SK-N-MC (cell line): Measurements from ENCODE around the gene TRIM8.

Source experiments
- DNase-seq: peaks from one replicate; pipeline ENCODE4 v3.0.0-alpha.2; 2011; ENCODE audit warnings: low read depth, low spot score
- H3K27ac ChIP-seq: fragments of 200-600 bp; sonication (generic); 2 replicates; pipeline ENCODE4 v1.5.1; 2016; ENCODE audit warnings: mixed run types
- H3K36me3 ChIP-seq: fragments of 200-600 bp; sonication (generic); 2 replicates; pipeline ENCODE4 v1.6.1; 2017; ENCODE audit warnings: antibody characterized with exemption, low read length, mixed read lengths; ENCODE audit not compliant: insufficient read depth
- H3K4me3 ChIP-seq: fragments of 200-600 bp; sonication (generic); 2 replicates; pipeline ENCODE4 v1.5.1; 2016
- H3K9ac ChIP-seq: fragments of 200-600 bp; sonication (generic); 2 replicates; pipeline ENCODE4 v1.8.0; 2017; ENCODE audit warnings: mixed run types, mixed read lengths; ENCODE audit not compliant: insufficient read length
- H3K9me3 ChIP-seq: fragments of 200-600 bp; sonication (generic); 2 replicates; pipeline ENCODE4 v1.6.1; 2017; ENCODE audit warnings: low read depth, mild to moderate bottlenecking, antibody characterized with exemption, low read length, moderate library complexity, mixed read lengths
- EZH2 ChIP-seq: fragments of 200-600 bp; sonication (generic); IDR thresholded peaks from one replicate; pipeline ENCODE4 v1.6.1; 2017; ENCODE audit warnings: antibody characterized with exemption
- FOXP2 ChIP-seq: optimal IDR thresholded peaks from 2 replicates; pipeline ENCODE3; 2011; ENCODE audit warnings: mild to moderate bottlenecking, moderate library complexity; ENCODE audit not compliant: insufficient read depth; ENCODE audit errors: extremely low read length, control extremely low read depth
- POLR2AphosphoS5 ChIP-seq: IDR thresholded peaks from 2 replicates; pipeline ENCODE4 v1.6.1; 2012; ENCODE audit warnings: mild to moderate bottlenecking, low read depth, low read length, borderline replicate concordance

Gene TRIM8

GRCh38 chr10:102620138-102620590 lies 24.1 kb upstream of the TRIM8 start:
- Histone ChIP-seq H3K9ac (no peak overlapping the region), H3K4me3 (no peak overlapping the region), H3K36me3 (no peaks in the 10 kb centered on the region; the same call in 1 of the 2 replicates), H3K9me3 (no peaks in the 10 kb centered on the region), H3K27ac (no peak overlapping the region)
- DNase-seq = no peak
- TF ChIP-seq FOXP2 (no peak), POLR2AphosphoS5 (no peak), EZH2 (no peak)

GRCh38 chr10:102620591-102621442 lies 23.5 kb upstream of the TRIM8 start:
- TF ChIP-seq POLR2AphosphoS5 (no peak), FOXP2 (no peak), EZH2 (no peak)
- no peak for DNase-seq
- Histone ChIP-seq H3K9me3 (no peaks in the 10 kb centered on the region), H3K27ac (no peak overlapping the region), H3K36me3 (no peaks in the 10 kb centered on the region; the same call in 1 of the 2 replicates), H3K9ac (no peak overlapping the region), H3K4me3 (no peak overlapping the region)

- no peak for DNase-seq
- no peak overlapping the region for H3K9ac ChIP-seq
- no peaks in the 10 kb centered on the region for H3K9me3 ChIP-seq
- no peaks in the 10 kb centered on the region; the same call in 1 of the 2 replicates for H3K36me3 ChIP-seq
- no peak overlapping the region for H3K4me3 ChIP-seq
- no peak for TF ChIP-seq POLR2AphosphoS5
- no peak for TF ChIP-seq EZH2
- TF ChIP-seq FOXP2 = no peak
- no peak overlapping the region for H3K27ac ChIP-seq
Observed at GRCh38 chr10:102621443-102622325, 22.6 kb upstream of the TRIM8 start.

- TF ChIP-seq POLR2AphosphoS5 = no peak
- TF ChIP-seq FOXP2 = no peak
- TF ChIP-seq EZH2 = no peak
- H3K27ac ChIP-seq = no peak overlapping the region
- no peaks in the 10 kb centered on the region for H3K36me3 ChIP-seq
Observed at GRCh38 chr10:102624094-102624493, 20.2 kb upstream of the TRIM8 start.

GRCh38 chr10:102624751-102625645 lies 19.3 kb upstream of the TRIM8 start:
- no peak for DNase-seq
- H3K36me3 ChIP-seq = no peaks in the 10 kb centered on the region
- no peak overlapping the region for H3K27ac ChIP-seq
- no peaks in the 10 kb centered on the region for H3K9me3 ChIP-seq
- TF ChIP-seq POLR2AphosphoS5 (no peak), EZH2 (no peak), FOXP2 (no peak)
- no peak overlapping the region for H3K9ac ChIP-seq
- H3K4me3 ChIP-seq = no peak overlapping the region

More at GRCh38 chr10:102624094-102624493, 20.2 kb upstream of the TRIM8 start:
- DNase-seq = no peak
- Histone ChIP-seq H3K9ac (no peak overlapping the region), H3K9me3 (no peaks in the 10 kb centered on the region), H3K4me3 (no peak overlapping the region)

GRCh38 chr10:102626026-102626685 lies 18.1 kb upstream of the TRIM8 start:
- TF ChIP-seq EZH2 = no peak
- no peak for TF ChIP-seq FOXP2
- TF ChIP-seq POLR2AphosphoS5 = no peak
- Histone ChIP-seq H3K36me3 (no peaks in the 10 kb centered on the region), H3K4me3 (no peak overlapping the region), H3K9me3 (no peaks in the 10 kb centered on the region), H3K27ac (no peak overlapping the region), H3K9ac (no peak overlapping the region)
- no peak for DNase-seq

- no peaks in the 10 kb centered on the region for H3K9me3 ChIP-seq
- no peaks in the 10 kb centered on the region for H3K36me3 ChIP-seq
- TF ChIP-seq POLR2AphosphoS5 = no peak
- no peak for TF ChIP-seq EZH2
- TF ChIP-seq FOXP2 = no peak
- no peak overlapping the region for H3K27ac ChIP-seq
- no peak for DNase-seq
- no peak overlapping the region for H3K9ac ChIP-seq
- H3K4me3 ChIP-seq = no peak overlapping the region
Observed at GRCh38 chr10:102627291-102627735, 17.0 kb upstream of the TRIM8 start.
